Gastroesophageal sphincter (tissue), 4 donors: ENCODE measurements around the gene UAP1L1. TPM values are rescaled to one million over a fixed set of nuclear protein-coding genes. Genes with fewer than 3 reads are reported as not detected.
"Not testable (repeated sequence)": the region's sequence is repeated elsewhere in the genome, so short reads cannot be mapped to it uniquely, and the experiment has no call there.

Experiments used
- ATAC-seq: fragments of 150-250 bp; one replicate; pipeline ENCODE4 v1.9.1; 2016; ENCODE audit warnings: mild to moderate bottlenecking, moderate library complexity
- H3K27ac ChIP-seq, 4 donors: fragments of 200-600 bp; sonication (generic) in 3 of 4; 1 replicate in 3 of 4; 2 replicates in 1 of 4; pipeline ENCODE4 v1.5.1; 2016 to 2019
- H3K27me3 ChIP-seq: fragments of 200-600 bp; sonication (generic); one replicate; pipeline ENCODE4 v1.5.1; 2019
- H3K36me3 ChIP-seq, 2 donors: fragments of 200-600 bp; sonication (generic); one replicate each; pipeline ENCODE4 v1.5.1; 2019; ENCODE audit warnings: control low read depth in 1 of 2
- H3K4me1 ChIP-seq, 3 donors: fragments of 200-600 bp; sonication (generic); 1 replicate in 2 of 3; 2 replicates in 1 of 3; pipeline ENCODE4 v1.5.1; 2016 to 2019; ENCODE audit warnings: control low read depth in 2 of 3
- H3K4me3 ChIP-seq, 2 donors: fragments of 200-600 bp; sonication (generic); one replicate each; pipeline ENCODE4 v1.5.1; 2019; ENCODE audit warnings: mild to moderate bottlenecking in 1 of 2, moderate library complexity in 1 of 2
- H3K9me3 ChIP-seq, 3 donors: fragments of 200-600 bp; sonication (generic); one replicate each; pipeline ENCODE4 v1.5.1; 2017 to 2019; ENCODE audit warnings: control low read depth in 2 of 3
- CTCF ChIP-seq, 4 experiments: fragments of 200-600 bp in 2 of 4; fragments of 450-650 bp in 2 of 4; sonication (generic) in 1 of 4; IDR thresholded peaks; one replicate each; pipeline ENCODE4 v1.5.1; 2017 to 2019; ENCODE audit warnings: antibody characterized with exemption in 4 of 4, mild to moderate bottlenecking in 2 of 4, moderate library complexity in 2 of 4
- EP300 ChIP-seq: sonication (generic); formaldehyde crosslinking; IDR thresholded peaks from one replicate; pipeline ENCODE4 v1.6.1; 2017; ENCODE audit warnings: antibody characterized with exemption, mild to moderate bottlenecking
- POLR2A ChIP-seq, 2 donors: fragments of 450-650 bp; IDR thresholded peaks; one replicate each; pipeline ENCODE4 v1.6.1; 2017; ENCODE audit warnings: antibody characterized with exemption in 2 of 2, mild to moderate bottlenecking in 2 of 2, moderate library complexity in 1 of 2
- POLR2AphosphoS5 ChIP-seq: sonication (generic); formaldehyde crosslinking; IDR thresholded peaks from one replicate; pipeline ENCODE4 v1.6.1; 2017; ENCODE audit warnings: antibody characterized with exemption
- WGBS, 2 donors: methylation state at CpG; one replicate each; pipeline ENCODE4 v1.1.5; 2018; ENCODE audit warnings: low coverage in 1 of 2; 5-methylcytosine and 5-hydroxymethylcytosine counted together
- total RNA-seq, 4 donors: library from RNA; depleted of rRNA; stranded (reverse); fragments of >200 nt; gene quantifications; one replicate each; pipeline ENCODE4 v1.1.0, GENCODE V29; 2016

Gene UAP1L1
- total RNA-seq, 4 donors from 2014 or later: 4.2 to 7.3 (median 6.0) TPM

DNA sequence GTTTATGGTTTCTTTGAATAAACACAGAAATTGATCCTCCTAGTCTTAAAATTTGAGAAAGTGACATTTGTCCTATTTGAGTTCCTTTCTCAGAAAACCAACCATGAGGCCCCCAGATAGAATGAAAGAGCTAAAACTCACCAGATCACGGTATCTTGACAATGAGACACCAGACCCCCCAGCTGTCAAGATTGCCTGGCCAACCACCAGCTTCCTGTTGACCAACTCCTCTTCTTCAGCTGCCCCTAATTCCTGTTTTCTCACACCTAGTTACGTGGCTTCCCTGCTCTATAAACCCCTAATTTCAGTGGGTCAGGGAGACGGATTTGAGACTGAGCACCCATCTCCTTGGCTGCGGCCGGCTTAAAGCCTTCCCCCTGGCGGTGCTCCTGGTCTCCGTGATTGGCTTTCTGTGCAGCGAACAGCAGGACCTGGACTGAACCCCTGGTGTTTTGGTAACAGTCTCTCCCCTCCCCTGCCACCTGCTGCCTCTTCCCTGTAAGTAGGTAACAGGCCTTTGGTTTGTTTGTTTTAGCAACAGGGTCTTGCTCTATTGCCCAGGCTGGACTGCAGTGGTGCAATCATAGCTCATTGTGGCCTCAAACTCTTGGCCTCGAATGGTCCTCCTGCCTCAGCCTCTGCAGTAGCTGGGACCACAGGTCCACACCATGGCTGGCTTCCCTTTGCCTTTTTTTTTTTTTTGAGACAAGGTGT is 18.6 kb upstream of the UAP1L1 start:
- TF ChIP-seq POLR2AphosphoS5: no peak
- no peak for TF ChIP-seq EP300
- 66 to 88% methylated on average over 2 to 8 of the region's 9 CpGs for whole genome bisulfite sequencing, 2 donors
- peaks cover 0 to 46% (median 29%) of the 10 kb centered on the region in 3 donors for H3K4me1 ChIP-seq

DNA sequence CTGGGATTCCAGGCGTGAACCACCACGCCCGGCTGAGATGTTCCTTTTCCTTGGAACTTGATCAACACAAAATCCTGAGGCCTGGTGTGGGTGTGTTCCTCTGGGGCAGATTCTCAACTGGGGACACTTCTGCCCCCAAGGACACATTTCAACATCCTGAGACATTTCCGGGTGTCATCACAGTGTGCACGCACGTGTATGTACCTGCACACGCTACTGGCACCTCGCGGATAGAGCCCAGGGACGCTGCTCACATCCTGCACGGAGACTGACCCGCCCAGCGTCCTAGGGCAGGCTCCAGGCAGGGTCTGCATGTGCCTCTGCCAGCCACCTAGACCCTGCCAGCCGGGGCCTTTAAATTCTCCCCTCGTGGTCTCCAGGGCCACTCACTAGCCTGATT is 14.9 kb upstream of the UAP1L1 start:
- Histone ChIP-seq H3K27me3 (peaks cover 23% of the 10 kb centered on the region), H3K27ac (no peak overlapping the region), H3K4me1 (peaks cover 0 to 17% (median 7%) of the 10 kb centered on the region in 3 donors), H3K4me3 (no peak overlapping the region), H3K9me3 (no peaks in the 10 kb centered on the region), H3K36me3 (no peaks in the 10 kb centered on the region)
- ATAC-seq: no peak
- TF ChIP-seq CTCF (IDR thresholded peaks at IDR 0.05) (no peak), EP300 (no peak), POLR2A (IDR thresholded peaks at IDR 0.05) (no peak), POLR2AphosphoS5 (no peak)
- 75% methylated on average over 4 of the region's 15 CpGs; no CpG with 5 or more reads in 1 of the 2 donors for WGBS, 2 donors

More for the DNA sequence above, 18.6 kb upstream of the UAP1L1 start:
- Histone ChIP-seq H3K27ac (no peak overlapping the region), H3K9me3 (no peaks in the 10 kb centered on the region), H3K27me3 (peaks cover 20% of the 10 kb centered on the region), H3K36me3 (no peaks in the 10 kb centered on the region), H3K4me3 (no peak overlapping the region)
- ATAC-seq: no peak

DNA sequence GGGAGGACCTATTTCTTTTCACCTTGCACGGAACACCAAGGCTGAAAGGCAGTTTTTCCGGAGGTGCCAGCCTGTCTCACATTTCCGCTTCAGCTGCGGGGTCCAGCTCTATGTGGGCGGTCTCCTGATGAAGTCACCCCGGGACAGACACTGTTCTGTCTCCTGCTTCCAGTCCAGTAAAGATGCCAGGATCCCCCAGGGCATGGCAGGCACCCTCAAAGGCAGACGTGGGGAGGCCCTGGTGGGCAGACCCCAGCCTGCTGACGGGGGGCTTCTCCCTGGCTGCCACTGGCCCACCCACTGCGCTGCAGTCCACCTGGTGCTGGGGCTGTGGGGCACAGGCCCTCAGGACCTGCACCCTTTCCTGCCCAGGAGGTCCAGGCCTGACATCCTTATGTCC is 14.5 kb upstream of the UAP1L1 start:
- not testable (repeated sequence) for H3K9me3 ChIP-seq, H3K36me3 ChIP-seq, H3K4me3 ChIP-seq, H3K27ac ChIP-seq, ATAC-seq
- peaks cover 23% of the 10 kb centered on the region for H3K27me3 ChIP-seq
- 100% methylated on average over 1 of the region's 9 CpGs; no CpG with 5 or more reads in 1 of the 2 donors for WGBS, 2 donors
- peaks cover 0 to 13% (median 5%) of the 10 kb centered on the region in 3 donors for H3K4me1 ChIP-seq

- no peak overlapping the region for H3K27ac ChIP-seq
- H3K27me3 ChIP-seq: peaks cover 30% of the 10 kb centered on the region
- no peaks in the 10 kb centered on the region for H3K36me3 ChIP-seq
- no CpG with 5 or more reads among the region's 26 CpGs for WGBS, 2 donors
- peaks cover 0 to 9% (median 5%) of the 10 kb centered on the region in 3 donors for H3K4me1 ChIP-seq
- ATAC-seq: no peak
- TF ChIP-seq EP300 (no peak), POLR2A (IDR thresholded peaks at IDR 0.05) (no peak), POLR2AphosphoS5 (no peak), CTCF (IDR thresholded peaks at IDR 0.05) (no peak)
- no peak overlapping the region for H3K4me3 ChIP-seq
- no peaks in the 10 kb centered on the region for H3K9me3 ChIP-seq
Measured at GRCh38 chr9:137063311-137064026, 13.8 kb upstream of the UAP1L1 start.

GRCh38 chr9:137064027-137064879 is 13.1 kb upstream of the UAP1L1 start:
- Histone ChIP-seq H3K4me1 (peaks cover 0 to 11% (median 5%) of the 10 kb centered on the region in 3 donors), H3K9me3 (no peaks in the 10 kb centered on the region), H3K27ac (no peak overlapping the region), H3K27me3 (peaks cover 38% of the 10 kb centered on the region), H3K4me3 (no peak overlapping the region), H3K36me3 (no peaks in the 10 kb centered on the region)
- ATAC-seq: peak; percentile 60
- TF ChIP-seq CTCF (IDR thresholded peaks at IDR 0.05) (peak in 3 of 4 experiments; percentile 95 to 98 (median 96)), EP300 (no peak)
- 72% methylated on average over 7 of the region's 55 CpGs; no CpG with 5 or more reads in 1 of the 2 donors for WGBS, 2 donors
